Stimulated activated CD8-positive, alpha-beta memory T cell treated with anti-CD3 and anti-CD28 coated beads, Interleukin-15, amount 100 ng/mL, for 24 hours (primary cell): Measurements from ENCODE around the gene WARS2.

Source experiments
- DNase-seq: peaks from one replicate; pipeline ENCODE4 v3.0.0-alpha.2; 2020; ENCODE audit warnings: low read depth

Gene WARS2

DNA sequence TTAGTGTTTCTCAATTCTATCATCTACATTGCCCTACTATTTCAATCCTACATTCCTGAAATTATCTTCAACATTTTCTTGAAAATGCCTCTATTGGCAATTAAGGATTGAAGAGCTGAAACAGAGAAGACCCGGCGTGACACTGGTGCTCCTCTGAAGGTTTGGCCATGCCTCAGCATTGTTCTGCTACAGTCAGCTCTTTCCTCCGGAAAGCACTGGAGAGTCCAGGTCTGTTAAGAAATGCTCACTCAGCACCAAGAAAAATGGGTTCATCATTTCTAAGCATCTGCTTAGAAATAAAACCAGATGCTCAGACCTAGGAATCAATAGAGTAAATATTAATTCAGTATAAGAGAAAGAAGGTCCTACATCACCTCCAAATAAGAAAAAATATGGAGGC lies 58.8 kb downstream of the WARS2 start:
- DNase-seq: no peak

DNA sequence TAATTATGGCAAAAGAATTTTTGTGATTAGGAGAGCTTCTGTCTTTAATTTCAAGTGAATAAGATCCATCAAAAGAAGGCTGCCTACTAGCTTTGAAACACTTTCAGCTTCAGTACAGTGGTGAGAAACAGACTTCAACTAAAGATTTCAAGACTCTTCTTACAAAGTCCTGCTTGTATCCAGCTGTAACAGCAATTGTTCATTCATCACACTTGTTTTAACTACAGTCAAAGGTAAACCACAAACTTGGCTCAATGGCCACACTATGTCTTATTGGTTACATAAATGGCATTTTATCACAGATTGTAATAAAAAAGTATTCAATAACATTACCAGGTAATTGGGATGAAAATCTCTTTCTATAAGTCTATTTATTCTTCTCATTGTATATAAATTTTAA lies 59.2 kb downstream of the WARS2 start:
- no peak for DNase-seq

DNA sequence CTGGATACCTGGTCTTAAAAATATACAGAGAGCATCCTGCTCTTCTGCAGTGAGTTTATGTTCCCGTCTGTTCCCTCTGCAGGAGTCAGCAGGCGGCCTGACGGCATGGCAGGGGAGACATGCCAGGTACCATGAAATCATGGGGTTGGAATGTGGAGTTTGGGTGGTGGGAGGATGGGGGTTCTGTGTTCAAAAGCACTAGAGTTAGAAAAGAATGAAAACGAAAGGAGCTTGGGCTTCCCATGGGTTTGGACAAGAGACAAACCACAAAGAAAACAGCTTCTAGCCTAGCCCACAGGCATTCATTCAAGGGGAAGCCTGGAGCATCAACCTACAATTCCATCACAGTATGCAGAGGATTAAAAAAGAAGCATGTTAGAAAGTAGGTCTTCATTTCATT lies 59.9 kb downstream of the WARS2 start:
- DNase-seq: no peak

DNA sequence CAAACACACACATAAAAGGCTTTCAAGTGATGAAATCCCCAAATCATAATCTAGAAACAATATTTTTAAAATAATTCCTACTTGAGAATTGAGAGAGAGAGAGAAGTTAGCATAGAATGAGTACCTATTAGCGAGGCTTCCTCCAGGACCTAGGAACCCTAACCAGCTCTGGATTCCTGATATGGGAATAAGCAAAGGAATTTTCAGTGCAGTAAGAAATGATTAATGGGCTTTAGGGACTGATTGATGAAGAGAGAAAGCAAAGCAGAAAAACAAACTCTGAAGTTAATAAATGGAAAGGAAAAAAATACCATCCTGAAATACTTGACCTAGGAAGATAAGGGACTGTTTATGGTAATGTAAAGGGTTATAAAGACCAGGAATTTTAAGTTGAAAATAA lies 60.6 kb downstream of the WARS2 start:
- no peak for DNase-seq

DNA sequence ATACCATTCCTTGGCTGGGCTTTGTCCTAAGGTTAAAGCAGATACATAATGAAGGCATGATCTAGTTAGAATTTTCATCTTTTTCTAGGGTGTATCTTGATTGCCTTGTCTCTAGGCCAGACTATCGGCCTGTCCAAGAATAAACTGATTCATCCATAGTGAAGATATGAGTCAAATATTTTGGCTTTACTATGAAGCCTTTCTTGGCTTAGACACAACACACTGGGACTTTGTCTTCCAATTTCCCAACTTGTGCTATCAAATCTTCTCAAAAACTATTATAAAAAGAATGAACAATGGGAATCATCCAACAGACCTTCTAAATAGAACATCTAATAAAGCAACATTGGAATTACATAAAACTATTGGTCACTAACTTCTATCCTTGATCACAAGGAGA lies 64.8 kb downstream of the WARS2 start:
- DNase-seq: no peak

DNA sequence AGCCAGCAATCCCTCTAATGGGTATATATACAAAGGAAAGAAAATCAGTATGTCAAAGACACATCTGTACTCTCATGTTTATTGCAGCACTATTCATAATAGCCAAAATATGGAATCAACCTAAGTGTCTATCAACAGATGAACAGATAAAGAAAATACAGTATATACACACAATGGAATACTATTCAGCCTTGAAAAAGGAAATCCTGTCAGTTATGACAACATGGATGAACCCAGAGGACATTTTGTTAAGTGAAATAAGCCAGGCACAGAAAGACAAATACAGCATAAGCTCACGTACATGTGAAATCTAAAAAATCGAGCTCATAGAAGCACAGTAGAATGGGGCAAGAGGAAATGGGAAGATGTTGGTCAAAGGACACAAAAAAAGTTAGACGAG lies 69.1 kb downstream of the WARS2 start:
- no peak for DNase-seq

DNA sequence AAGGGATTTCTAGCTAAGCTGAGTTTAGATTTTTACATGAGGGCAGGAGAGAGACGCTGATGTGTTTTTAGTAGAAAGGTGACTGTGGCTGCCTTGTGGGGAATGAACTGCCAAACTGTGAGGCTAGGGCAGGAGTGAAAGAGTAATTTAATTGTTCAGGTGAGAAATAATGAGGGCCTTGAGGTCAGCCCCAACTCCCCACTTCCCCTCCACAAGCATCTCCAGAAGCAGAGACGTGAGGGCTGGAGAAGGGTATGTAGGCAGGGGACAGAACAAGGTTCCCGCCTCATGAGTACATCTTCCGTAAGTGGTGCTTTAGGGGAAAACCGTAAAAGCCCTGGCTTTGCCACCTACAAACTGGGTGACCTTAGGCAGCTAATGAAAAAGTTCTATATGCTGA lies 70.8 kb downstream of the WARS2 start:
- DNase-seq: no peak

DNA sequence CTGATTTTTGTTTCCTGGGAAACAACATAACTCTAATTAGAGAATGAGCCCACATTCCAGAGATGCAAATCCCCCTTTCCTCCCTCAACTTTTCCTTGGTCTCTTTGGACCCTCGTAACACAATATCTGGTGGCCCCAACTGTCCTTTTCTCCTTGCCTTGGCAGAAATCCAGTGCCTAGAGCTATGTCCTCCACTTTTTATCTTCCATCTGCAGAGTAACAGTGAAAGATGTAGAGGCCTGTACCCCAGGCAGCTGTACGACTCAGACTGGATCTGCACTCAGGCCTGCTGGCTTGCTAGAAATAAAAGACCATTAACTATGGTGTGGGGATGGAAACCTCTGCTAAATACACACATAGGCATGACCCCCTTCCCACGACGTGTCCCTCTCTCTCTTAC lies 72.0 kb downstream of the WARS2 start:
- DNase-seq: no peak

DNA sequence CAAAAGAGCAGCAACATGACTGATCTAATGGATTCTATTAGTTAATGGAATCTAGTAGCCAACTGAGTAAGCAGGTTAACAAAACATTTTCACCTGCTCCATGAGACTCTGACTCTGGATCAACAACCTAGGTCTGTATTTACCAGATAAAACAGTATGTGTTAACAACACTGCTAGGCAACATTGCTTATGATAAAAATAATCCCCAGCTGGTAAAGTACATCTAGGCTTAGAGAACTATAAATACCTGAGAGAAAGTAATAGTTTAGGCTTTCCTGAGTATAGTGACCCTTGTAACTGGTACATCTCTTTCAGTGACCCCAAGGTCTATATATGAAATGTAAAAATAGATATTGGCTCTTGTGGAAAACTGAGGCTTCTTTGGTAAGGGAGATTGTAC lies 78.8 kb downstream of the WARS2 start:
- no peak for DNase-seq

DNA sequence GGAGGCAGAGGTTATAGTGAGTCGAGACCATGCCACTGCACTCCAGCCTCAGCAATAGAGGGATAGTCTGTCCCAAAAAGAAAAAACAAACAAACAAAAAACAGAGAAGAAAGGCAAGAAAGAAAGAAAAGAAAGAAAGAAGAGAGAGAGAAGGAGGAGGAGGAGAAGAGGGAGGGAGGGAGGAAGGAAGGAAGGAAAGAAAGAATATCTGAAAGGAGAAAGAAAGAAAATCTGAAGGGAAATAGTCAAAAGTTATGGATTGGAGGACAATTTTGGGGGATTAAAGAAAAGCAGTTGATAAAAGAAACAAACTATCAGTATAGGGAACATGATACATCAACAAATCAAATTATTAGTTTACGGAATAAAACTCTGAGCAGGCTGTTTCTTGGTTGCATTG lies 84.9 kb downstream of the WARS2 start:
- DNase-seq: no peak

DNA sequence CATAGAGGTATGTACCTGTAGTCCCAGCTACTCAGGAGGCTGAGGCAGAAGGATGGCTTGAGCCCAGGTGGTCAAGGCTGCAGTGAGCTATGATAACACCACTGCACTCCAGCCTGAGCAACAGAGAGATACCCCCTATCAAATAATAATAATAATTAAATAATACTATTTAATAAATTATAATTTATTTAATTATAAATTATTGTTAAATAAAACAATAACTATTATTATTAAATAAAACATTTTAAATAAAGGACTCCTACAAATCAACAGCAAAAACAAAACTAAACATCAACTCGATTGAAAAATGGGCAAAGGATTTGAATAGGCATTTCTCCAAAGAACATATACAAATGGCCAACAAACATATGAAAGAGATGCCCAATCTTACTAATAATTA lies 86.5 kb downstream of the WARS2 start:
- DNase-seq: no peak

DNA sequence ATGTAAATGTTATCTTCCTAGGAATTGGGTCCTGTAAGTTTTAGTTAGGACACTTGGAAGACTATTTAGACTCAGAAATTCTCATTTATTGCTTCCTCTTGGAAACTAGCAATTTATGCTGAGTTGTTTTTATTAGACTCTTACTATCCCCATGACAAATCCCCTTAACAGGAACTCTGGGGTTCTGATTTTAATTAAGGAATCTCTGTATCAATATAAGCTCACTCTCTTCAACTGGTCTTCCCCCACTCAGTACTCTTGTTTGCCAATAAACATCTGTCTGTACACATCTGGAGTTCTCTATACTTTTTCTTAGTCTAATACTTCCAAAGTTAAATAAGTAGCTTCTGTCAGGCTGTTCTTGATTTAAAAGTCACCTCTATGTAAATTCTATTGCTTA lies 88.2 kb downstream of the WARS2 start:
- no peak for DNase-seq

DNA sequence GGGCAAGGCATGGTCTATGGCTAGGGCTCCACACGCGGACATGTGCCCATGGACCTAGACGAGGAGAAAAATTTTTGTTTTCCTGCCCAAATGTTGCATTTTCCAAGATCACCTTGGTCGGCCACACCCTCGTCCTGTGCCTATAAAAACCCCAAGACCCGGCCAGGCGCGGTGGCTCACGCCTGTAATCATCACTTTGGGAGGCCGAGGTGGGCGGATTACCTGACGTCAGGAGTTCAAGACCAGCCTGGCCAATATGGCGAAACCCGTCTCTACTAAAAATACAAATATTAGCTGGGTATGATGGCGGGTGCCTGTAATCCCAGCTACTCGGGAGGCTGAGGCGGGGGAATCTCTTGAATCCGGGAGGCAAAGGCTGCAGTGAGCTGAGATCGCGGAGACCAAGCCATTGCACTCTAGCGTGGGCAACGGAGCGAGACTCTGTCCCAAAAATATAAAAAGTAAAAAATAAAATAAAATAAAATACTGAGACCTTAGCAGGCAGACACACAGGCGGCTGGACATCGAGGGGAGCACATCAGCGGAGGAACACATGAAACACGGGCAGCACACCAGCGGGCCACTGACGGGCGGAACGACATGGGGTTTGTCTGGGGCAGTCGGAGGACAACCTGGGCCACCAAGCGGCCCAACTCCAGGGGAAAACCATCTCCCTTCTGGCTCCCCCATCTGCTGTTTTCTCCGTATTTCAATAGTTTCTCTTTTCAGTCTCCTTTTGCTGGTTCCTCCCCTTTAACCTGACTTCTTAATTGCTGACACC lies 91.6 kb downstream of the WARS2 start:
- DNase-seq: no peak

DNA sequence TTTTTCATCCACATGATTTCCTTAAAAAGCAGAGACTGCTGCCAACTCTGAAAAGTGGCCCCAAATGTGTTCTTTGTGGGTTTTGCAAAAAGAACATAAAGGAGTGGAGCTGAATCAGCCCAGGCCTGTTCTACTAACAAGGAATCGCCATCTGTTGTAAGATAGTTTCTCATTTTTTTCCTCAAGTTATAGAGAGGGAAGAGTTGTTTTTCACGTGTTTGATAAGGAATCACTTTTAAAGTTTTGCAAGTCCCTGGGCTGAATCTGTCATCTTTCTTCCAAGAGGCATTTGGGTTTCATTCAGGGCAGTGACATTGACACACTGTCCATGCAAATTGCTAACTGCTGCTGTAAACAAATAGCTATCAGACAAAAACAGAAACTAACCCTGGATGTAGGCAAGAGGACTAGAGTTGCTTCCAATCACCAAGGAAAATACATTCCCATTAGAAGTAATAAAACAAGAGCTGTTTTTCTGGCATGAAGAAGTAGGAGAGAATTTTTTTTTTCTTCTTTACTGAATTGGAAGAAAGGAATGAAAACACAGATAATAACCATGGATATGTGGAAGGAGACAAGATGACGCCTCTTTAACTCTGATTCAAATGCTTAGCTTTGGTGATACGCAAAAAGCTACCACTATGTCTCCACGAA lies 93.5 kb downstream of the WARS2 start:
- no peak for DNase-seq

DNA sequence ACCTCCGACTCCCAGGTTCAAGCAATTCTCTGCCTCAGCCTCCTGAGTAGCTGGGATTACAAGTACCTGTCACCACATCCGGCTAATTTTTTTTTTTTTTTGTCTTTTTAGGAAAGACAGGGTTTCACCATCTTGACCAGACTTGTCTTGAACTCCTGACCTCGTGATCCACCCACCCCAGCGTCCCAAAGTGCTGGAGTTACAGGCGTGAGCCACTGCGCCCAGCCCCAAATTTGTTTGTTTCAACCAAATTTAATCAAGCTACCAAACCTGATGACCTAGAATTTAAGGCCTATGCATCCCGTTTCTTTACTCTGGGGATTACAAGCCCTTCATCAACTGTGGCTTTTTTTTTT lies 94.0 kb downstream of the WARS2 start:
- no peak for DNase-seq

DNA sequence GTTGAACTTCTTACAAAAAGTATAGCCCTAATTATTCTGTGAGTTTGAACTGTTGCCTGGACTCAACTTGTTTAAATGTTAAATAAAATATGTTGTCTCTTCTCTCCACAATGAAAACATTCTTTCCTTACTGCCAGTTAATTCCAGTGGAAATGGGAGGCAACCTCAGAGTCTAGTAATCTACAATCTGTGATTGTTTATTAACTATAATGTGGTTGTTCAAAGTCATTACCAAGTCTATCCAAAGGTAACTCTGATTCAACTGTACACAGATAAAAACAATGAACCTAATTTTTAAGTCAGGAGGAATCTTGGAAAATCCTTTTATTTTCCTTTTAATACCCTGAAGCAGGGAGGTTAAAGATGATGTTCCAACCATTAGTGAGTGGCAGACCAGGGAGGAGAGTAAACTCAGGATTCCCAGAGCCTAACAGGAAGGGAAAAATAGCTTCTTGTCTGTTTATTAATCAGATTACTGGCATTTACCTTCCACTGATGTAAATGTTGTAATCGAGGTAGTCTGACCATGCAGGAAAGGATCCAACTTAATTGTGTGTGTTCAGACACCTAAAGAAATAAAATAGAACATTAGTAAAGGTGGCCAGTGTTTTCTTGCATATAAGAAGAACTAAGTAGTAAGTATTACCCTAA lies 95.2 kb downstream of the WARS2 start:
- no peak for DNase-seq

DNA sequence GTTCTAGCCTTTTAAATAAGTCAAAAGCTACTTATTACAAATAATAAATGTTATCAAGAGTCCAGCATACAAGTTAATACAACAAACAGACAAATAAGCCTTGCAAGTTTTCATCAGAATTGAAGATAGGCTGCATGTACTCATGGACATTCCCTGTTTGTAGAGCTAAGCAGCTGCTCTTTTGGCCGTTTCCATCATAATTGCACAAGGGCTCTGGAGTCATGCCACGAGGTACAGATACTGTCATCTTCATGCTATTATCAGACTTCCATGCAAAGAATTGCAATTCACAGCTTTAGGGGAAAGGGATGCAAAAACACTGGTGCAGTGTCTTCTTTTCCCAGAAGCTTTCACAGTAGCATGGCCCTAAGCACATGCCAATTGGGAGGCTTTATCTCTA lies 99.5 kb downstream of the WARS2 start:
- DNase-seq: no peak

DNA sequence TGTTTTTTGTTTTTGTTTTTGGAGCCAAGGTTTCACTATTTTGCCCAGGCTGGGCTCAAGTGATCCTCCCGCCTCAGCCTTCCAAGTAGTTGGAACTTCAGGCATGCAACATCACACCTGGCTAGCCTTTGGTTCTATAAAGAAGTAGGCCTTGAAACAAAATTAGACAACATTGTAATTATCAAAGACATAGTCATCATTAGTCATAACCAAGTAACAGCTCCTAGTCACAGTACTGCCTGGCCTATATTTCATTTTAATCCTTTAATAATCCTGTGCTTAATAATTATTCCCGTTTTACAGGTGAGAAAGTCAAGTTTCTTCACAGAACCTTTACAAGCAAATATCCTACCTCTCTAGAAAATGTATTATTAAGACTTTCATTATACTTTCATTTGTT lies 100.0 kb downstream of the WARS2 start:
- DNase-seq: no peak

DNA sequence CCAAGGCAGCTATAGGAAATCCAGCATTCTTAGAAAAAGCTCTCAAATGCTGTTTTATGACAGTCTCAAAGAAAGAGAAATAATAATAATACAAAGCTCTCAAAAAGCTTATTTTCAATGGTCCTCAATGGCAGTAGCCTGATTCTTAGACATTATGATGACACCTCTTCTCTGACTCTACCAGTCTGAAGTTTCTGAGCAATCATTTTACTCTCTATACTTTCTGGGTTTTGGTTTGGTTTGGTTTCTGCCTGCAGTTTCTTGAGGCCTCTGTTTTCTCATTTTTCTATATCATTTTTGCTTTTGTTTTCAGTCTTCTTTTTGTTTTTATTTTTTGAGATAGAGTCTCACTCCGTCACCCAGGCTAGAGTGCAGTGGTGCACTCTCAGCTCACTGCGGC lies 102.1 kb downstream of the WARS2 start:
- no peak for DNase-seq

DNA sequence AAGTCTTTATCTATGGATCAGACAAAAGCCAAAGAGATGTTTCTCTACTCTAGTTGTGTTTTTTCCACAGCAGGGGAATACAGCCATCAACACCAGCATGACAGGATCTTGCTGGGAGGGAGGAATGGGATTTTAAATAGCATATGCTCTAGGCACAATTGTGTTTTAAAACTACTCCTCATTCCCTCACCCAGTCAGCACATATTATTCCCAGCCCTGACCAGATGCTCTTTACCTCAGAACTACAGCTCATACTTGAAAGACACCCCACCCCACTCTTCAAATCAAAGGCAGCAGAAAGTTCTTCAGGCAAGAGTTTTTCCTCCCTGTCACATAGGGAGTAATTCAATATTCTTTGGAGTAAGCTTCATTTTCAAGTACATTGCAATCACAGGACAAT lies 106.1 kb downstream of the WARS2 start:
- DNase-seq: no peak

DNA sequence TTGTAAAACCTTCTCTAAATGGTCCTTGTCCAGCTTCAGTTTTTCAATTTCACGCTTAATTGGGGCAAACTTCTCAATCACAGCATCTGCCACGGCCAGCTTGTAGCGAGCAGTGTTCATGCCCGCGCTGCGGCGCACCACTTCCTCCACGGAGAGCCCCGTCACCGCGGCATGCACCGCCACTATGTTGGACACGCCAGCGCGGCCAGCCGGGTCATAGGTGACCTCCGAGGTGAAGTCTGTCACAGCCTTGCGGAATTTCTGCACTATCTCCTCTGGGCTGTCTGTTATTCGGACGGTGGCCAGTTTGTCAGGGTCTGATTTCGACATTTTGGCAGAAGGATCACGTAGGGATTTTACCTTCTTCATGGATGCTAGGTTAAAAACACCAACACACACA lies 107.5 kb downstream of the WARS2 start:
- no peak for DNase-seq

DNA sequence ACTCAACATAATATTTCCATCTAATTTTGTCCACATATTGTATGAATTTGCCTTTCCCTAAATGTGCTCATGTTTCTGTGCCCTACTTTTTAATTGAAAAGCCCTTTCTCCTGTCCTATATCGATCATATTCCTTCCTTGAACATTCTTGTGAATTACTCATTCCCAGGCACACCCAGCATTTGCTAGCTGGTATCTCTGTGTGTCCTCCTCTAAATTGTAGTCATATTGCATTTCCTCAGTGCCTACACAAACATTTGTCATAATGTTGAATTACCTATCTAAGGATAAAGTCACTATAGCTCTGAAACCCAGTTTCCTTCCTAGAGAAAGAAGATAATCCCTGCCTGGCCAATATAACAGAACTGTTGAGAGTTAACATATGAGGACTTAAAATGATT lies 112.7 kb downstream of the WARS2 start:
- no peak for DNase-seq

DNA sequence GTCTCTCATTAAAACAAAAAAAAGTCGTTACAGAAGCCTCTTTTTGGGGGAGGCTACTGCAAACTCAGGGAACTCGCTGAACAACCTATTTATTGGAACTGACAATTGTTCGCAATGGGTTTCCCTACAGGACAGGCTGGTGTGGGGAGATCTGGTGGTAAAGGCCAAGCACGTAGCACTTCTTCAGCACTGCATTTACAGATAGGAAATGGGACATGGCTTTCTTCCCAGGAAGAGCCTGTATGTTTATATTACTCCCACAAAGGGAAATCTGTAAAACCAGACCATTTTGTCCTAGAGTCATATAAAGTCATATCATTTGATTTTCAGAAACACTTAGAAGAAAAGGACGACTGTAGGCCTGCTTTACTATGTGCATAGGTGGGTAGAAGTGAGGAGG lies 113.5 kb downstream of the WARS2 start:
- DNase-seq: no peak

DNA sequence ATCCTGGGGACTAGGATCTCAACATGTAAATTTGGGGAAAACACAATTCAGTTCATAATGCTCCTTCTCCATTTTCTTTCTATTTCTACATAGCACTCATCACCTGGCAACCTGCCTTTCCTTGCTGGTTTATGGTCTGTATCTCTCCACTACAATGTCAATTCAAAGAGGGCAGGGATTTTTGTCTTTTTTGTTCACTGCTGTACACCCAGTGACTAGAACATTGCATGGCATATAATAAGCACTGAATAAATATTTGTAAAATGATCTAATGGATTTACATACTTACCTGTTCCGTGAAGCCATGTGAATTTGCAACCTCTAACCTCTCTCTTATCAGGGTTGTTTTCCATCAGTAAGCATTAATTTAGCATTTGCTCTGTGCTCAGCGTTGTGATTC lies 124.9 kb downstream of the WARS2 start:
- no peak for DNase-seq
